GM23248 (cell line): Measurements from ENCODE around the gene RHCE. TPM values are rescaled to one million over a fixed set of nuclear protein-coding genes. Genes with fewer than 3 reads are reported as not detected.

Experiments
- DNase-seq: peaks from one replicate; pipeline ENCODE4 v3.0.0-alpha.2; 2015
- H2AFZ ChIP-seq: fragments of 200-600 bp; sonication (generic); 2 replicates; pipeline ENCODE4 v1.6.1; 2016; ENCODE audit warnings: antibody characterized with exemption
- H3F3A ChIP-seq: fragments of 200-600 bp; sonication (generic); 2 replicates; pipeline ENCODE4 v1.6.1; 2016; ENCODE audit warnings: mild to moderate bottlenecking, antibody characterized with exemption, mixed run types; ENCODE audit not compliant: insufficient read depth
- H3K27ac ChIP-seq: fragments of 200-600 bp; sonication (generic); 2 replicates; pipeline ENCODE4 v1.5.1; 2016; ENCODE audit warnings: mild to moderate bottlenecking
- H3K27me3 ChIP-seq: fragments of 200-600 bp; sonication (generic); replicated peaks from 2 replicates; pipeline ENCODE4 v1.6.1; 2016; ENCODE audit warnings: mild to moderate bottlenecking; ENCODE audit not compliant: insufficient read depth
- H3K36me3 ChIP-seq: fragments of 200-600 bp; sonication (generic); 2 replicates; pipeline ENCODE4 v1.6.1; 2016; ENCODE audit warnings: low read depth, mild to moderate bottlenecking
- H3K4me1 ChIP-seq: fragments of 200-600 bp; sonication (generic); 2 replicates; pipeline ENCODE4 v1.6.1; 2016; ENCODE audit warnings: mild to moderate bottlenecking; ENCODE audit not compliant: insufficient read depth
- H3K4me2 ChIP-seq: fragments of 200-600 bp; sonication (generic); one replicate; pipeline ENCODE4 v1.6.1; 2016; ENCODE audit warnings: mild to moderate bottlenecking; ENCODE audit not compliant: unreplicated experiment
- H3K4me3 ChIP-seq: fragments of 200-600 bp; sonication (generic); 2 replicates; pipeline ENCODE4 v1.5.1; 2016; ENCODE audit warnings: mild to moderate bottlenecking
- H3K79me2 ChIP-seq: fragments of 200-600 bp; sonication (generic); 2 replicates; pipeline ENCODE4 v1.6.1; 2016; ENCODE audit warnings: mild to moderate bottlenecking; ENCODE audit not compliant: insufficient read depth
- H3K9ac ChIP-seq: fragments of 200-600 bp; sonication (generic); 2 replicates; pipeline ENCODE4 v1.6.1; 2016; ENCODE audit warnings: mild to moderate bottlenecking
- H3K9me2 ChIP-seq: fragments of 200-600 bp; sonication (generic); 2 replicates; pipeline ENCODE4 v1.6.1; 2016; ENCODE audit warnings: mixed run types, mild to moderate bottlenecking, moderate library complexity; ENCODE audit not compliant: insufficient read depth
- H3K9me3 ChIP-seq: fragments of 200-600 bp; sonication (generic); one replicate; pipeline ENCODE4 v1.6.1; 2017; ENCODE audit warnings: low read depth
- H4K20me1 ChIP-seq: fragments of 200-600 bp; sonication (generic); 2 replicates; pipeline ENCODE4 v1.6.0; 2016; ENCODE audit not compliant: insufficient read depth
- EZH2 ChIP-seq: fragments of 200-600 bp; sonication (generic); IDR thresholded peaks from 2 replicates; pipeline ENCODE4 v1.6.1; 2018; ENCODE audit warnings: antibody characterized with exemption, mild to moderate bottlenecking; ENCODE audit not compliant: insufficient read depth, poor library complexity, severe bottlenecking
- EZH2phosphoT487 ChIP-seq: fragments of 200-600 bp; sonication (generic); IDR thresholded peaks from 2 replicates; pipeline ENCODE4 v1.6.1; 2018; ENCODE audit warnings: antibody characterized with exemption, moderate library complexity, mild to moderate bottlenecking, low read depth; ENCODE audit not compliant: insufficient read depth
- WGBS, 2 experiments: methylation state at CpG; one replicate each; pipeline ENCODE4 v1.1.6; 2015 to 2017; ENCODE audit warnings: low lambda C conversion rate in 2 of 2, low coverage in 1 of 2; ENCODE audit errors: missing lambda C conversion rate in 2 of 2; 5-methylcytosine and 5-hydroxymethylcytosine counted together
- in situ Hi-C: fragments of 300-500 bp; cut with MboI; formaldehyde crosslinking; loops from 2 replicates; pipeline ENCODE4 v1.15.0; 2020
- polyA plus RNA-seq: library from polyadenylated mRNA; unstranded; fragments of >200 nt; fragmentation: Nextera tagmentation; extraction: Ambion mirVana; gene quantifications from 2 replicates; pipeline ENCODE4 v1.2.1, GENCODE V29; 2016
- total RNA-seq: library from RNA; depleted of rRNA; stranded (reverse); fragments of >200 nt; shearing (Covaris generic); gene quantifications from 2 replicates; pipeline ENCODE4 v1.2.3, GENCODE V29; 2014

The RHCE gene
- total and polyA plus RNA-seq, 2 experiments from 2014 or later: 0.43 to 0.90 TPM

DNA sequence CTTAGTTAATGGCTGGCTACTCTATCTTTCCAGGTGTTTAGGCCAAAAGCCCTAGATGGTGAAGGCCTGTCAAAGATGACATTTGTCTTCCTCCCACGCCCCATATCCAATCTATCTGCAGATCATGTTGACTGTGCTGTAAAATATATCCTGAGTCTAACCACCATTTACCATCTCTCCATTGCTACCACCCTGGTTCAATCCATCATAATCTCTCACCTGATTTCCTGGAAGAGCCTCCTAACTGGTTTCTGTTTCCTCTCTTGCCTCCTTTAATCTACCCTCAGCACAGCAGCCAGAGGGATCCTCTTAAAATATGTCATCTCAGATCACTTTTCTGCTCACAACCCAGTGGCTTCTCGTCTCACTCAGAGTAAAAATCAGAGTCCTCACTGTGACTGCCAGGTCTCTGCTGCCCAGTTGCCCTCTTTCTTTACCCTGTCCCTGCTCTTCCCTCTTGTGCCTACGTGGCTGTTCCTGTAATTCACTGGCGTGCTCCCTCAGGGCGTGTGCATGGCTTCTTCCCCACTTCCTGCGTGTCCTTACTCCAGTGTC lies 64.7 kb downstream of the RHCE start:
- Histone ChIP-seq H3K4me3 (no peak overlapping the region), H3K79me2 (peaks cover 81% of the 10 kb centered on the region), H3K36me3 (peaks cover 58% of the 10 kb centered on the region), H3K4me1 (peaks cover 39% of the 10 kb centered on the region), H3K27ac (peak overlapping the region; percentile 62), H2AFZ (no peak overlapping the region), H3K27me3 (no peaks in the 10 kb centered on the region), H3K9me3 (no peaks in the 10 kb centered on the region), H4K20me1 (no peaks in the 10 kb centered on the region), H3K9me2 (no peaks in the 10 kb centered on the region), H3K9ac (no peak overlapping the region), H3F3A (peaks cover 62% of the 10 kb centered on the region), H3K4me2 (no peak overlapping the region)
- WGBS, 2 experiments: 75 to 80% methylated on average over 6 of the region's 6 CpGs
- DNase-seq: no peak
- TF ChIP-seq EZH2phosphoT487: no peak
- no peak for TF ChIP-seq EZH2
- in situ Hi-C loops: no loop called here

DNA sequence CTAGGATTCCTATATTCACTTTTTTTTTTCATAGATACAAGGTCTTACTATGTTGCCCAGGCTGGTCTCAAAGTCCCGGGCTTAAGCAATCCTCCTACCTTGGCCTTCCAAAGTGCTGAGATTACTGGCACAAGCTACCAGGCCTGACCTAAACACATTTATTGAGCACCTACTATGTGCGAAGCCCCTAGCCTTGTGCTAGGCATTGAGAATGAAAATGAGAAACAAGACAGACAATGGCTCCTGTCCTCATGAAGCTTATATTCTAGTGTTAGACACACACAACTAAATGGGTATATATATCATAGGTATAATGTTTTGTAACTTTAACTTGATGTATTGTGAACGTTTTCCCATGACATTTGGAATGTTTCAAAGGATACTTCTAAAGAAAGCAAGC lies 71.0 kb downstream of the RHCE start:
- Histone ChIP-seq H3K4me3 (no peak overlapping the region), H3K27me3 (no peaks in the 10 kb centered on the region), H2AFZ (no peak overlapping the region), H3K4me2 (no peak overlapping the region), H3K79me2 (peaks cover 96% of the 10 kb centered on the region), H4K20me1 (no peaks in the 10 kb centered on the region), H3F3A (peaks cover 36% of the 10 kb centered on the region), H3K4me1 (peaks cover 21% of the 10 kb centered on the region), H3K9me2 (no peaks in the 10 kb centered on the region), H3K36me3 (peaks cover 76% of the 10 kb centered on the region), H3K9ac (no peak overlapping the region), H3K27ac (no peak overlapping the region), H3K9me3 (no peaks in the 10 kb centered on the region)
- WGBS, 2 experiments: 98% methylated on average over 3 of the region's 3 CpGs
- in situ Hi-C loops: no loop called here
- no peak for DNase-seq
- TF ChIP-seq EZH2phosphoT487 (no peak), EZH2 (no peak)

DNA sequence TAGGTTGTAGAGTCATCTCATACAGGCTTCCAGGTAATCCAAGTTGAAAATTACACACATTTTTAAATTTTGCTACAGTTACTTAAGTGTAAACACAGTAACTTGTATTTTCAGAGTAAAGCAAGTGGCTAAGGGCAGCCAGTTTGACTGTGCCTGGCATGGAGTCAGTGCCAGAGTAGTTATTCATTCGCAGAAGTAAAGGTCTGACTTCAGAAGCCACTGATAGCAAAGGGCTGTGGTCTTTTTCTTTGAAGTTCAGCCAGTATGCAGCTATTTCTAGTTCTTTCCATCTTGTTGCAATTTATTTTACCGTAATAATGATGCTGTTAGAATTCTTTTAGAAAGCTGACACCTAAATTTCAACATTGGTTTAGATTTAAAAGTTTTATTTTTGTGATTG lies 73.1 kb downstream of the RHCE start:
- no peaks in the 10 kb centered on the region for H4K20me1 ChIP-seq
- H3K27me3 ChIP-seq: no peaks in the 10 kb centered on the region
- H3K9ac ChIP-seq: peak overlapping the region; percentile 14; the same call in 1 of the 2 replicates
- no peak overlapping the region for H3K4me3 ChIP-seq
- peaks cover 46% of the 10 kb centered on the region for H3F3A ChIP-seq
- peaks cover 97% of the 10 kb centered on the region for H3K79me2 ChIP-seq
- H3K9me3 ChIP-seq: no peaks in the 10 kb centered on the region
- H3K27ac ChIP-seq: peak overlapping the region; percentile 12; the same call in 1 of the 2 replicates
- DNase-seq: no peak
- no peak for TF ChIP-seq EZH2
- TF ChIP-seq EZH2phosphoT487: no peak
- in situ Hi-C loops: no loop called here
- H3K4me1 ChIP-seq: peaks cover 36% of the 10 kb centered on the region
- WGBS, 2 experiments: 34 to 47% methylated on average over 2 of the region's 2 CpGs
- H3K4me2 ChIP-seq: no peak overlapping the region
- H3K36me3 ChIP-seq: peaks cover 69% of the 10 kb centered on the region
- H3K9me2 ChIP-seq: no peaks in the 10 kb centered on the region
- H2AFZ ChIP-seq: no peak overlapping the region

DNA sequence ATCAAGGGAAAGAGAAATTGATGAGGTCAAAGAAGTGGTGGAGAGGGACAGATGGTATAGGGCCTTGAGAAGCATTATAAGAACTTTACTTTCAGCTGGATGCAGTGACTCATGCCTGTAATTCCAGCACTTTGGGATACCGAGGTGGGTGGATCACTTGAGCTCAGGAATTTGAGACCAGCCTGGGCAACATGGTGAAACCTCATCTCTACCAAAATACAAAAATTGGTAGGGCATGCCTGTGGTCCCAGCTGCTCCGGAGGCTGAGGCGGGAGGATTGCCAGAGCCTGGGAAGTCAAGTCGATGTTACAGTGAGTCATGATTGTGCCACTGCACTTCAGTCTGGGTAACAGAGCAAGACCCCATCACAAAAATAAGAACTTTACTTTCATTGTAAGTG lies 76.8 kb downstream of the RHCE start:
- H3K9ac ChIP-seq: peak overlapping the region; percentile 50
- peak overlapping the region; percentile 83 for H3K27ac ChIP-seq
- no peaks in the 10 kb centered on the region for H3K9me3 ChIP-seq
- peaks cover 46% of the 10 kb centered on the region for H3F3A ChIP-seq
- 2 to 3% methylated on average over 4 of the region's 4 CpGs for WGBS, 2 experiments
- no peaks in the 10 kb centered on the region for H4K20me1 ChIP-seq
- H3K36me3 ChIP-seq: peaks cover 54% of the 10 kb centered on the region
- H3K27me3 ChIP-seq: no peaks in the 10 kb centered on the region
- H3K4me3 ChIP-seq: peak overlapping the region; percentile 48
- in situ Hi-C loops: no loop called here
- peaks cover 99% of the 10 kb centered on the region for H3K79me2 ChIP-seq
- TF ChIP-seq EZH2phosphoT487 (no peak), EZH2 (no peak)
- peaks cover 53% of the 10 kb centered on the region for H3K4me1 ChIP-seq
- H3K4me2 ChIP-seq: peak overlapping the region; percentile 70
- H2AFZ ChIP-seq: no peak overlapping the region
- H3K9me2 ChIP-seq: no peaks in the 10 kb centered on the region
- peak; percentile 87 for DNase-seq
